PC-9 (cell line): ENCODE data around the gene PHC2. TPM values are rescaled to one million over a fixed set of nuclear protein-coding genes. Genes with fewer than 3 reads are reported as not detected.

Source experiments
- BruUV-seq: library from RNA; stranded (reverse); fragments of 400-500 nt; replicated peaks from 2 replicates; lab custom pipeline; 2021; lab: Mats Ljungman, UMichigan
- CTCF ChIA-PET: fragments of 300-600 bp; sonication (Branson Sonifier 250); formaldehyde crosslinking; loops from one replicate; lab custom pipeline; 2022; ENCODE audit warnings: antibody characterized with exemption; lab: Charles Lee
- POLR2A ChIA-PET: fragments of 300-600 bp; sonication (Branson Sonifier 250); formaldehyde crosslinking; loops from one replicate; lab custom pipeline; 2022; ENCODE audit warnings: antibody characterized with exemption; ENCODE audit not compliant: unreplicated experiment; lab: Charles Lee
- DNase-seq, 2 experiments: peaks; one replicate each; pipeline versions ENCODE4 v3.0.0 to v3.0.0-alpha.2; 2015 to 2022; ENCODE audit warnings: mixed read lengths in 1 of 2
- H2AFZ ChIP-seq: fragments of 200-600 bp; sonication (generic); 2 replicates; pipeline ENCODE4 v1.8.1; 2017; ENCODE audit warnings: antibody characterized with exemption
- H3F3A ChIP-seq: fragments of 200-600 bp; sonication (generic); 2 replicates; pipeline ENCODE4 v1.8.1; 2017; ENCODE audit warnings: antibody characterized with exemption, mild to moderate bottlenecking, low read depth; ENCODE audit not compliant: insufficient read depth
- H3K27ac ChIP-seq: fragments of 200-600 bp; sonication (generic); 2 replicates; pipeline ENCODE4 v1.6.1; 2016; ENCODE audit warnings: mixed run types
- H3K27me3 ChIP-seq: fragments of 200-600 bp; sonication (generic); 2 replicates; pipeline ENCODE4 v1.6.1; 2016; ENCODE audit warnings: low read depth, mixed run types; ENCODE audit not compliant: insufficient read depth
- H3K36me3 ChIP-seq: fragments of 200-600 bp; sonication (generic); 2 replicates; pipeline ENCODE4 v1.6.1; 2016; ENCODE audit warnings: low read depth, mixed run types
- H3K4me1 ChIP-seq: fragments of 200-600 bp; sonication (generic); replicated peaks from 2 replicates; pipeline ENCODE4 v1.6.1; 2016; ENCODE audit warnings: mixed run types; ENCODE audit not compliant: insufficient read depth
- H3K4me2 ChIP-seq: fragments of 200-600 bp; sonication (generic); 2 replicates; pipeline ENCODE4 v1.6.1; 2017; ENCODE audit warnings: mixed run types
- H3K4me3 ChIP-seq: fragments of 200-600 bp; sonication (generic); 2 replicates; pipeline ENCODE4 v1.6.1; 2016; ENCODE audit warnings: mixed run types
- H3K79me2 ChIP-seq: fragments of 200-600 bp; sonication (generic); 2 replicates; pipeline ENCODE4 v1.6.1; 2017; ENCODE audit warnings: low read depth, mixed run types
- H3K9me2 ChIP-seq: fragments of 200-600 bp; sonication (generic); 2 replicates; pipeline ENCODE4 v1.8.1; 2017; ENCODE audit warnings: mild to moderate bottlenecking; ENCODE audit not compliant: insufficient read depth
- H3K9me3 ChIP-seq: fragments of 200-600 bp; sonication (generic); 2 replicates; pipeline ENCODE4 v1.8.1; 2016; ENCODE audit warnings: low read depth; ENCODE audit not compliant: insufficient read depth
- H4K20me1 ChIP-seq: fragments of 200-600 bp; sonication (generic); 2 replicates; pipeline ENCODE4 v1.8.1; 2017; ENCODE audit not compliant: insufficient read depth
- EZH2 ChIP-seq: fragments of 200-600 bp; sonication (generic); IDR thresholded peaks from 2 replicates; pipeline ENCODE4 v1.8.0; 2017; ENCODE audit warnings: antibody characterized with exemption, low read depth
- intact Hi-C: fragments of 100-400 bp; cut with micrococcal nuclease; formaldehyde crosslinking; loops from one replicate; pipeline ENCODE4 v1.10.0; 2022; ENCODE audit not compliant: unreplicated experiment
- total RNA-seq: library from RNA; stranded (reverse); gene quantifications from 2 replicates; pipeline ENCODE4 v1.2.3, GENCODE V29; 2021
- TF ChIP-seq, protein P1 (sequence below): fragments of 200-600 bp; sonication (generic); conservative IDR thresholded peaks from 2 replicates; pipeline ENCODE4 v1.6.1; 2017; ENCODE audit warnings: mixed run types, antibody characterized with exemption, mild to moderate bottlenecking, moderate library complexity

Gene PHC2
- total RNA-seq, 1 experiment from 2014 or later, result 48.1 TPM

- H4K20me1 ChIP-seq, result no peaks in the 10 kb centered on the region
- POLR2A ChIA-PET, result no interaction called here
- no peaks in the 10 kb centered on the region for H3K36me3 ChIP-seq
- H3K27me3 ChIP-seq, result no peaks in the 10 kb centered on the region
- H3K9me3 ChIP-seq, result no peaks in the 10 kb centered on the region
- H3K4me1 ChIP-seq, result no peaks in the 10 kb centered on the region
- no peaks in the 10 kb centered on the region for H3K79me2 ChIP-seq
- H3K4me2 ChIP-seq, result no peak overlapping the region
- DNase-seq, result no peak
- no peak overlapping the region for H3K27ac ChIP-seq
- no peak overlapping the region for H2AFZ ChIP-seq
- BruUV-seq, result no TSS peak
- no peak overlapping the region for H3K4me3 ChIP-seq
- H3K9me2 ChIP-seq, result no peaks in the 10 kb centered on the region
- no peaks in the 10 kb centered on the region for H3F3A ChIP-seq
- TF ChIP-seq EZH2, result no peak
- TF ChIP-seq, protein P1, sequence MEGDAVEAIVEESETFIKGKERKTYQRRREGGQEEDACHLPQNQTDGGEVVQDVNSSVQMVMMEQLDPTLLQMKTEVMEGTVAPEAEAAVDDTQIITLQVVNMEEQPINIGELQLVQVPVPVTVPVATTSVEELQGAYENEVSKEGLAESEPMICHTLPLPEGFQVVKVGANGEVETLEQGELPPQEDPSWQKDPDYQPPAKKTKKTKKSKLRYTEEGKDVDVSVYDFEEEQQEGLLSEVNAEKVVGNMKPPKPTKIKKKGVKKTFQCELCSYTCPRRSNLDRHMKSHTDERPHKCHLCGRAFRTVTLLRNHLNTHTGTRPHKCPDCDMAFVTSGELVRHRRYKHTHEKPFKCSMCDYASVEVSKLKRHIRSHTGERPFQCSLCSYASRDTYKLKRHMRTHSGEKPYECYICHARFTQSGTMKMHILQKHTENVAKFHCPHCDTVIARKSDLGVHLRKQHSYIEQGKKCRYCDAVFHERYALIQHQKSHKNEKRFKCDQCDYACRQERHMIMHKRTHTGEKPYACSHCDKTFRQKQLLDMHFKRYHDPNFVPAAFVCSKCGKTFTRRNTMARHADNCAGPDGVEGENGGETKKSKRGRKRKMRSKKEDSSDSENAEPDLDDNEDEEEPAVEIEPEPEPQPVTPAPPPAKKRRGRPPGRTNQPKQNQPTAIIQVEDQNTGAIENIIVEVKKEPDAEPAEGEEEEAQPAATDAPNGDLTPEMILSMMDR, result no peak
- intact Hi-C loops, result no loop called here
- CTCF ChIA-PET, result no interaction called here
Observed at GRCh38 chr1:33400153-33400911, 30.6 kb downstream of the PHC2 start.

DNA sequence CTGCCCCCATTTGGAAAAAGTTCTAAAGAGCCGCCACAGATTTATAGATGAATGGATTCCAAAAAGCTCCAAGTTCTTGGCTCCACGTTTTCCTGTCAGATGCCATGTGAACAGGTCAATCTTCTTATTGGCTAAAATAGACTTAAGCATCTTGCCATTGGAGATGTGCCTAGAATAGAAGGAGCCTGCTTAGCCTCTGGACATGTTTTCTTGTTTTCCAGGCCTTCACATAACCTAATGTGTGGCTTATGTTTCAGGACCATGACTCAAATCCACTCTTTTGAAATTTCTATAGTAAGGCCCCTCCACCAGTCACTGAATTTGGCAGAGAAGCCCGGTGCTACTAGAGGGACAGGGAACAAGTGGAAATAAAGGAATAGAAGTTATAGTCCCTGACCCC is 31.5 kb downstream of the PHC2 start:
- no peaks in the 10 kb centered on the region for H3F3A ChIP-seq
- CTCF ChIA-PET, result no interaction called here
- H3K27ac ChIP-seq, result no peak overlapping the region
- no peak for TF ChIP-seq EZH2
- TF ChIP-seq, protein P1, result no peak
- H4K20me1 ChIP-seq, result no peaks in the 10 kb centered on the region
- no peak overlapping the region for H3K4me2 ChIP-seq
- POLR2A ChIA-PET, result no interaction called here
- no peaks in the 10 kb centered on the region for H3K9me3 ChIP-seq
- H3K79me2 ChIP-seq, result no peaks in the 10 kb centered on the region
- DNase-seq, result no peak
- no peaks in the 10 kb centered on the region for H3K27me3 ChIP-seq
- H3K4me3 ChIP-seq, result no peak overlapping the region
- BruUV-seq, result no TSS peak
- intact Hi-C loops, result no loop called here
- H3K4me1 ChIP-seq, result no peaks in the 10 kb centered on the region
- H3K36me3 ChIP-seq, result no peaks in the 10 kb centered on the region
- H3K9me2 ChIP-seq, result no peaks in the 10 kb centered on the region
- H2AFZ ChIP-seq, result no peak overlapping the region

- ChIA-PET CTCF (no interaction called here), POLR2A (no interaction called here)
- H3F3A ChIP-seq, result no peaks in the 10 kb centered on the region
- H3K4me1 ChIP-seq, result no peaks in the 10 kb centered on the region
- no peaks in the 10 kb centered on the region for H3K36me3 ChIP-seq
- no peak overlapping the region for H2AFZ ChIP-seq
- no peaks in the 10 kb centered on the region for H3K79me2 ChIP-seq
- TF ChIP-seq EZH2, result no peak
- TF ChIP-seq, protein P1, result no peak
- no peak overlapping the region for H3K4me3 ChIP-seq
- H3K9me2 ChIP-seq, result no peaks in the 10 kb centered on the region
- no TSS peak for BruUV-seq
- no peaks in the 10 kb centered on the region for H3K9me3 ChIP-seq
- H3K27me3 ChIP-seq, result no peaks in the 10 kb centered on the region
- no peak overlapping the region for H3K4me2 ChIP-seq
- H4K20me1 ChIP-seq, result no peaks in the 10 kb centered on the region
- no peak for DNase-seq
- intact Hi-C loops, result no loop called here
- no peak overlapping the region for H3K27ac ChIP-seq
Observed at GRCh38 chr1:33397994-33398393, 32.9 kb downstream of the PHC2 start.
